Ureter (tissue), 1 donor: ENCODE data around the gene FOSL1. TPM values are rescaled to one million over a fixed set of nuclear protein-coding genes. Genes with fewer than 3 reads are reported as not detected.
A peak's percentile ranks its signal among the peaks of the same experiment; 100 is the strongest.

Source experiments
- DNase-seq: peaks from one replicate; pipeline ENCODE4 v3.0.0-alpha.2; 2020; ENCODE audit warnings: low spot score
- total RNA-seq: library from RNA; stranded (reverse); gene quantifications from one replicate; pipeline ENCODE4 v1.2.4, GENCODE V29; 2023
- donor health status: DM: yes; HTN: yes; CAD: no.

Gene FOSL1
- 4.5 TPM for total RNA-seq

GRCh38 chr11:65900125-65900898 lies at the start of gene FOSL1:
FOSL1 (minus strand) TSS chr11:65900388; CDS start chr11:65900339, 49 bp downstream.
- peak; percentile 87 for DNase-seq

DNA sequence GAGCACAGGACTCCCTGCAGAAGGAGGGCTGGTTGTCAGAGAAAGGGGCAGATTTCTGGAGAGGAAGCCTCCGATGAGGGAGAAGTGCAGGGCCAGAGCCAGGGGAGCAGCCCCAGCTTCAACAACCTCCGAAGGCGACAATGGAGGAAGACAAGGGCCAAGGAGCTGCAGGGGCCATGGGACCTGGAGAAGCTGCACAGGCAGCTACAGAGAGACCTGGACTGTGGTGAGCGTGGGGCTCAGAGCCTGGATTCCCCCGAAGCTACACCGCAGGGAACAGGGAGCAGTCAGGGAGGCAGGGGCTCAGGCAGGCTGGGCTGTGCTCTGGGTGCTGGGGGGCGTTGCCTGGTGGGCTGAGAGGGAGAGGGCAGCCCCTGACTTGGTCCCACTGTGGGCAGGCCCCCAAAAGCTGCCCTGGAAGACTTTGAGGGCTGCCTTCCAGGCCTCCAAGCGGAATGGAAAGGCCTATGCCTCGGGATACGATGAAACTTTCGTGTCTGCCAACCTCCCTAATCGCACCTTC lies 47.5 kb upstream of the FOSL1 start:
- DNase-seq, result no peak

DNA sequence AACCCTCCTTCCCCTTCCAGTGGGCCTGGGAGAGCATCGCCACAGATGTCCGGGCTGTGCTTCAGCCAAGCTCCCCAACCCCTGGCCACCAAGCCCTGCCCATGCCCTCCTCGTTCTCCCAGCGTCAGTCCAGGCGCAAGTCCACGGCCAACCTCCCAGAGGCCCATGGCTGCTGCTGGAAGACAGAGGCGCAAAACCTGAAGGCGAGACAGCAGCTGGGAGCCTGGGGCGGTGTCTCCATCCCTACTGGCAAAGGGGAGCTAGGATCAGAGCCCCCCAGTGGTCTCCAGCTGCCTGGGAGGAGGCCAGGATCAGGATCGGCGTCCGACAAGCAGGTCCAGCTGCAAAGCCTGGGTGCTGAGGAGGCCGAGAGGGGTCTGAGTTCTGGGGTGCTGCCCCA lies 46.9 kb upstream of the FOSL1 start:
- DNase-seq, result no peak

GRCh38 chr11:65946655-65947054 lies 46.5 kb upstream of the FOSL1 start:
- no peak for DNase-seq

DNA sequence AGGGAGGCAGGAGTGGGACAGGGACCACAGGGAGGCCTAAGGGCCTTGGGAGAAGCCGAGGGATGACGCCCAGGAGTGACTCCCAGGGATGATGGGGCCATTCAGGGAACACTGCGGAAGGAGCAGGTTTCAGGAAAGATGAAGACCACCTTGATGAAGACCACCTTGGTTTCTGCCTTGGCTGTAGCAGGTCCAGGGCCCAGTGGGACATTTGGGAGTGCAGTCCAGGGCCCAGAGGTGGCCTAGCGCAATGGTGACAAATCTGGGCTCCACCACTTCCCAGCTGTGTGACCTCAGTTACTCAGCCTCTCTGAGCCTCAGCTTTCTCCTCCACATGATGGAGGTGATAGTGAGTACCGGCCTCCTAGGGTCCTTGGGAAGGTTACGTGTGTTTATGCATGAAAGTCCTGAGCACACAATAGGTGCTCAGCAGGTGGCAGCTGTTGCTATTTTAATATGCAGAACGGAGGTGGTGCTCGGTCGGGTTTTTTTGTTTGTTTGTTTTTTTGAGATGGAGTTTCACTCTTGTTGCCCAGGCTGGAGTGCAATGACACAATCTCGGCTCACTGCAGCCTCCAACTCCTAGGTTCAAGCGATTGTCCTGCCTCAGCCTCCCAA lies 45.9 kb upstream of the FOSL1 start:
- no peak for DNase-seq

DNA sequence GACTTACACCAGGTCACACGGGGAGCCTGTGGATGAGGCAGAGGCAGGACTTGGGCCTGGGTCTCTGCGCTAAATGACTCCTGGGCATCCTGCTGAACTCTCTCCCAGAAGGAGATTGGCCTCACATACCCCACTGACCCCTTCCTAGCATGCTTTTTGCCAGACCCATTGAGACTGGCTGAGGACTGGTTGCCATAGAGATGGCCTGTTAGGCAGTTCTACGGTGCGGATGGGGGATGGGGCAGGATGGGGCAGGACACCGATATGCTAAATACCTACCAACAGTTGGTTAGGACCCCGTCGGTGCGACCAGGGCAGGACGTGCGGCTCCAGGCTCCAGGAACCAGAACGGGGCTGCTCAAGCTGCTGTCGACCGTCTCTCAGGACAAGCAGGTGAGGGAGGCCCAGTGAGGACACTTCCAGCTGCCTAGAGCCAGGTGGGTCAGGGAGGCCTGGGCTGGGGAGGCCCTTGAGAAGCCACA lies 45.3 kb upstream of the FOSL1 start, which contains the start of gene TSGA10IP:
TSGA10IP (plus strand) TSS at position 51 of the 482 bp plus-strand sequence; CDS start at position 247, 196 bp downstream.
- DNase-seq, result no peak

GRCh38 chr11:65944767-65945166 lies 44.6 kb upstream of the FOSL1 start:
- DNase-seq, result no peak

DNA sequence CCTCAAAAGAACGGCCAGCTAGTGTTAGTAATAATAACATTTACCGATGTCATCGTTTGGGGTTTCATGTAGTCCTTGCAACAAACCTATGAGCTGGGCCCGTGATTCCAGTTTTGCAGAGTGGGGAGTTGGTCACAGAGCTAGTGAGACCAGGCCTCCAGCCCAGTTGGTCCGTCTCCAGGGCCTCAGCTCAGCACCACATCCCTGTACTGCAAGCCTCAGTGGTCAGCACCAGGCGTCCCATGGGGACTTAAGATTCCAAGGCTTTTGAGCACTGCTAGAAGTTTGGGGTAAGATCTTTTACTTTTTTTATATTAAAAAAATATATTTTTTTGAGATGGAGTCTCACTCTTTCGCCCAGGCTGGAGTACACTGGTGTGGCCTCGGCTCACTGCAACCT lies 44.0 kb upstream of the FOSL1 start:
- DNase-seq, result no peak

GRCh38 chr11:65942531-65942930 lies 42.3 kb upstream of the FOSL1 start:
- DNase-seq, result no peak

DNA sequence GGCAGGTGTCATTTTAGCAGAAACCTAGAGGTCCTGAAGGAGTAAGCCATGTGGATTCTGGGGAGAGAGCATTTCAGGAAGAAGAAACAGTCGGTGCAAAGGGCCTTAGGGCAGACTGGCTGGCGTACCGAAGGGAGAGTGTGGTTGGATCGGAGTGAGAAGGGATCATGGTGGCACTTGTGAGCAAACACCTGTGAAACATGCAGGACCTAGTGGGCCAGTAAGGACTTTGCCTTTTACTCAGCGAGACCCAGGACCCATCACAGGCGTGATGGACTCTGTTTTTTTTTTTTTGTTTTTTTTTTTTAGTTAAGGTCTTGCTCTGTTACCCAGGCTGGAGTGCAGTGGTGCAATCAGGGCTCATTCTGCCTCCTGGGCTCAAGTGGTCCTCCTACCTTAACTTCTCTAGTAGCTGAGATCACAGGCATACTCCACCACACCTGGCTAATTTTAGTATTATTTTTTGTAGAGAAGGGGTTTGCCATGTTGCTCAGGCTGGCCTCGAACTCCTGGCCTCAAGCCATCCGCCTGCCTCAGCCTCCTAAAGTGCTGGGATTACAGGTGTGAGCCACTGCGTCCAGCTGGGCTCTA lies 41.6 kb upstream of the FOSL1 start:
- DNase-seq, result no peak

GRCh38 chr11:65937766-65938165 lies 37.6 kb upstream of the FOSL1 start:
- no peak for DNase-seq

GRCh38 chr11:65934014-65934413 lies 33.8 kb upstream of the FOSL1 start:
- DNase-seq, result no peak

DNA sequence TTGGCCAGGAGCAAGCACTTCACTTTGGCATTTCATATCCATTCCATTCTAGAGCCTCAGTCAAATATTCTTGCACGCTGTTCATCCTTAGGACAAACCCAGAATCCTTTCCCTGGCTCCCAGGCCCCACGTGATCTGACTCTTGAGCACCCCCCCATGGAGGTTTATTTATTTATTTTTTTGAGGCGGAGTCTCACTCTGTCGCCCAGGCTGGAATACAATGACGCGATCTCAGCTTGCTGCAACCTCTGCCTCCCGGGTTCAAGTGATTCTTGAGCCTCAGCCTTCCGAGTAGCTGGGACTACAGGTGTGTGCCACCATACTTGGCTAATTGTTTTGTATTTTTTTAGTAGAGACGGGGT lies 32.4 kb upstream of the FOSL1 start:
- DNase-seq, result no peak

- no peak for DNase-seq
Measured at GRCh38 chr11:65931773-65932557, 31.8 kb upstream of the FOSL1 start.

DNA sequence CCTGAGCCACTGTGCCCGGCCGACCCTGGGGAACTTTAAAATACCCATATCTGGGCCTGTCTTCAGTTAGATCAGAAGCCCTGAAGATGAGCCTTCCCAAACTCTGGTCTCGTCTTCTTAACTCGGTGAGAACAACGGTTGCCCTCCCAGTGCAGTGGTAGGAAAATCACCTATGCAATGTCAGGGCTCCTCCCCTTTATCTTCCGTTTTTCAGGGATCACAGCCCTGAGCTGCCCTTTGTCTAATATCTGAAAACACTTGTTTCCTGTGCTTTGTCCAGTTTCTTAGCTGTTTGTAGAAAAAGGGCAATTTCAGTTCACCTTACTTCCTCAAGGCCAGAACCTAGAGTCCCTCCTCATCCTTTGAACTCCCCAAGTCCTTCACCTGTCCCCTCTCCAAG lies 28.5 kb upstream of the FOSL1 start:
- no peak for DNase-seq

DNA sequence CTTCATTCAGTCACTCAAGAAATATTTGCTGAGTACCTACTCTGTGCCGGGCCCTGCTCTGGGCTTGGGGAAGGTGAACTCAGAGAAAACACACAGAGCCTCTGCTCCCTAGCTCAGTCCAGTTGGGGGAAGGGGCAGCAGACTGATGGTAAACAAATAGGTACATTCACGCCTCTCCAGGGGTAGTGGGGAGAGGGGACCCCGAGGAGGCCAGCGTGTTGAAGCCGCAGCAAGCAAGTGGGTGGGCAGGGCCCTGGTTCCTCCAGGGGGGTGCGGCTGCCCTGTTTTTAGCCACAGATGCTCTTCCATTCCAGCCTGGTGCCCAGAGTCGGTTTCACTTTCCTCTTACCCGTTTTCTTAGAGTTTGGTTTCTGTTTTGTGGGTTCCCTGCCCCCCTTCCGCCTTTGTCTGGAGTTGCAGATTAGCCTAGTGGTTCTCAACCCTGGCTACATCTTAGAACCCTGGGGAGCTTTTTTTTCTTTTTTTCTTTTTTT lies 27.8 kb upstream of the FOSL1 start:
- no peak for DNase-seq

GRCh38 chr11:65925397-65925796 lies 25.2 kb upstream of the FOSL1 start:
- DNase-seq, result no peak

GRCh38 chr11:65922565-65922964 lies 22.4 kb upstream of the FOSL1 start:
- no peak for DNase-seq

- no peak for DNase-seq
Measured at GRCh38 chr11:65921876-65922275, 21.7 kb upstream of the FOSL1 start.

DNA sequence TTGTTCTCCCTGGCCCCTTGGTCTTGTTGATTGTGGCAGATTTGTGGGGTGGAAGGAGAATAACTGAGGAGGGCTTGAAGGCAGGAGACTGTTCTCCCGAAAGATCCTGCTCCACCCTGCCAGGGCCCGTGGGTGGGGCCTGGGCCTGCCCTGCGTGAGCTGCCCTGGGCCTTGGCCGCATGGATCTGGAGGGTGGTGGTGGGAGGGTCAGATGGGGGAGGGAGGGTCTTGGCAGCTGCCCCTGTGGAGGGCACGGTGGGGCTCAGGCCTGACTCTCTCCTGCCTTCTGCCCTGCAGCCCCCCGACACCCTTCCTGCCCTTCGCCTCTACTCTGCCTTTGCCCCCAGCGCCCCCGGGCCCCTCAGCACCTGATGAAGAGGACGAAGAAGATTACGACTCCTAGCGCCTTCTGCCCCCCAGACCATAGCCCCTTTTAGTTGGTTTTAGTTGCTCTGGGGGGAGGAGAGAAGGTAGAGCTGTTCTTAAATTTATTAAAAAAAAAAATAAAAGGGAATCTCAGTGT lies 20.9 kb upstream of the FOSL1 start:
- no peak for DNase-seq

DNA sequence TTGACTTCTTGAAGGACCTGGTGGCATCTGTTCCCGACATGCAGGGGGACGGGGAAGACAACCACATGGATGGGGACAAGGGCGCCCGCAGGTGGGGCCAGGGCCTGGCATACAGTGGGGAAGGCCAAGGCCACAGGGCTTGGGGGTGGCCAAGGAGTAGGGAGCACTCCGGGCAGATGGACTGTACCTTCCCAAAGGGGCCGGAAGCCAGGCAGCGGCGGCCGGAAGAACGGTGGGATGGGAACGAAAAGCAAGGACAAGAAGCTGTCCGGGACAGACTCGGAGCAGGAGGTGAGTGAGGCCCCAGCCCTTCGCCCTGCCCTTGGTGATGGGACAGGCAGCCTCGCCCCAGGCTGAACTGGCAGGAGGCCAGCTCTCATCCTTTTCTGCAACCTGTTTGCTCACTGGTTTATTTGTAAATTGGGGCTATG lies 20.2 kb upstream of the FOSL1 start:
- peak; percentile 49 for DNase-seq
